NCI-H446 treated with DMSO at 0.1 percent for 48 hours (cell line): ENCODE results near the gene MYADM.

Source experiments
- DNase-seq: peaks from one replicate; lab custom pipeline; 2025; lab: John Stamatoyannopoulos, UW

Gene MYADM

GRCh38 chr19:53885036-53885435 is 17.4 kb downstream of the MYADM start:
- no peak for DNase-seq

- DNase-seq, result no peak
These were observed 24.8 kb downstream of the MYADM start for GRCh38 chr19:53892301-53892980.

- no peak for DNase-seq
These were observed 25.3 kb downstream of the MYADM start for GRCh38 chr19:53892981-53893325.

GRCh38 chr19:53894707-53895106 is 27.0 kb downstream of the MYADM start:
- DNase-seq, result no peak

GRCh38 chr19:53896682-53897081 is 29.0 kb downstream of the MYADM start:
- DNase-seq, result no peak

GRCh38 chr19:53897459-53897858 is 29.8 kb downstream of the MYADM start:
- no peak for DNase-seq

GRCh38 chr19:53898166-53898565 is 30.5 kb downstream of the MYADM start:
- DNase-seq, result no peak

GRCh38 chr19:53898636-53899341 is 31.1 kb downstream of the MYADM start:
- no peak for DNase-seq

- DNase-seq, result no peak
These were observed 32.6 kb downstream of the MYADM start for GRCh38 chr19:53900191-53900860.

GRCh38 chr19:53903055-53903680 is 35.5 kb downstream of the MYADM start:
- no peak for DNase-seq

- DNase-seq, result no peak
These were observed 37.2 kb downstream of the MYADM start for GRCh38 chr19:53904909-53905308.

- no peak for DNase-seq
These were observed 38.1 kb downstream of the MYADM start for GRCh38 chr19:53905787-53906186.

GRCh38 chr19:53906211-53907192 is 38.8 kb downstream of the MYADM start:
- DNase-seq, result no peak

GRCh38 chr19:53907193-53907581 is 39.5 kb downstream of the MYADM start:
- no peak for DNase-seq

- DNase-seq, result no peak
These were observed 40.0 kb downstream of the MYADM start for GRCh38 chr19:53907690-53908089.

- no peak for DNase-seq
These were observed 40.6 kb downstream of the MYADM start for GRCh38 chr19:53908106-53908934.

- no peak for DNase-seq
These were observed 41.3 kb downstream of the MYADM start, which contains the start of gene CACNG7 for GRCh38 chr19:53908935-53909415. Gene CACNG7 (plus strand): TSS chr19:53909278. CDS start chr19:53912832, 3,554 bp downstream.

- no peak for DNase-seq
These were observed 41.9 kb downstream of the MYADM start for GRCh38 chr19:53909471-53910169.

GRCh38 chr19:53910170-53910518 is 42.5 kb downstream of the MYADM start:
- no peak for DNase-seq

- DNase-seq, result no peak
These were observed 45.0 kb downstream of the MYADM start for GRCh38 chr19:53912653-53913052.
